Neuron (in vitro differentiated cells): ENCODE data around the gene NEURL4.
"Not testable (repeated sequence)": the region's sequence is repeated elsewhere in the genome, so short reads cannot be mapped to it uniquely, and the experiment has no call there.

Source experiments
- H2AFZ ChIP-seq: one replicate; pipeline ENCODE4 v1.6.1; 2013; ENCODE audit warnings: low read depth, mild to moderate bottlenecking, inconsistent platforms, low read length, moderate library complexity
- H3K27me3 ChIP-seq: one replicate; pipeline ENCODE4 v1.6.1; 2013; ENCODE audit warnings: low read length; ENCODE audit not compliant: insufficient read depth
- H3K36me3 ChIP-seq: one replicate; pipeline ENCODE4 v1.6.1; 2013; ENCODE audit warnings: low read length; ENCODE audit not compliant: insufficient read depth
- H3K4me1 ChIP-seq: one replicate; pipeline ENCODE4 v1.6.1; 2013; ENCODE audit warnings: low read length; ENCODE audit not compliant: insufficient read depth
- H3K4me3 ChIP-seq: 2 replicates; pipeline ENCODE4 v1.5.1; 2013; ENCODE audit warnings: mild to moderate bottlenecking, low read length, moderate library complexity
- H3K9me3 ChIP-seq: one replicate; pipeline ENCODE4 v1.6.1; 2013; ENCODE audit warnings: low read length

The NEURL4 gene

GRCh38 chr17:7328840-7329373 lies at the start of gene NEURL4:
TSS of gene NEURL4 (minus strand) at chr17:7329335. CDS start at chr17:7329312, 23 bp downstream.
- H3K4me3 ChIP-seq: peak within 1 kb of the TSS; percentile 81

GRCh38 chr17:7374353-7374752 lies 45.2 kb upstream of the NEURL4 start:
- H3K4me1 ChIP-seq: no peaks in the 10 kb centered on the region
- peaks cover 4% of the 10 kb centered on the region for H3K9me3 ChIP-seq

More at GRCh38 chr17:7328840-7329373, at the start of gene NEURL4:
- peaks cover 27% of the 10 kb centered on the region for H3K36me3 ChIP-seq
- peak within 1 kb of the TSS; percentile 66 for H2AFZ ChIP-seq
- peaks cover 21% of the 10 kb centered on the region for H3K4me1 ChIP-seq
- no peaks in the 10 kb centered on the region for H3K27me3 ChIP-seq
- no peaks in the 10 kb centered on the region for H3K9me3 ChIP-seq

GRCh38 chr17:7370853-7371252 lies 41.7 kb upstream of the NEURL4 start:
- Histone ChIP-seq H2AFZ (no peak overlapping the region), H3K4me1 (peaks cover 6% of the 10 kb centered on the region)

More at GRCh38 chr17:7374353-7374752, 45.2 kb upstream of the NEURL4 start:
- H3K27me3 ChIP-seq: peaks cover 3% of the 10 kb centered on the region
- H2AFZ ChIP-seq: no peak overlapping the region
- H3K36me3 ChIP-seq: no peaks in the 10 kb centered on the region
- no peak overlapping the region for H3K4me3 ChIP-seq

GRCh38 chr17:7369825-7370224 lies 40.7 kb upstream of the NEURL4 start:
- H3K4me1 ChIP-seq: peaks cover 6% of the 10 kb centered on the region
- H3K27me3 ChIP-seq: no peaks in the 10 kb centered on the region
- H2AFZ ChIP-seq: no peak overlapping the region
- no peak overlapping the region for H3K4me3 ChIP-seq
- H3K9me3 ChIP-seq: no peaks in the 10 kb centered on the region
- H3K36me3 ChIP-seq: no peaks in the 10 kb centered on the region

More at GRCh38 chr17:7370853-7371252, 41.7 kb upstream of the NEURL4 start:
- Histone ChIP-seq H3K36me3 (no peaks in the 10 kb centered on the region), H3K4me3 (no peak overlapping the region), H3K27me3 (no peaks in the 10 kb centered on the region), H3K9me3 (no peaks in the 10 kb centered on the region)

GRCh38 chr17:7368599-7368994 lies 39.5 kb upstream of the NEURL4 start:
- not testable (repeated sequence) for H3K36me3 ChIP-seq, H3K9me3 ChIP-seq, H3K4me3 ChIP-seq, H3K4me1 ChIP-seq, H2AFZ ChIP-seq, H3K27me3 ChIP-seq

GRCh38 chr17:7367918-7368598 lies 38.9 kb upstream of the NEURL4 start:
- Histone ChIP-seq H3K36me3 (no peaks in the 10 kb centered on the region), H3K4me3 (no peak overlapping the region), H3K9me3 (no peaks in the 10 kb centered on the region), H3K4me1 (peaks cover 6% of the 10 kb centered on the region), H2AFZ (no peak overlapping the region), H3K27me3 (no peaks in the 10 kb centered on the region)

GRCh38 chr17:7367083-7367482 lies 37.9 kb upstream of the NEURL4 start:
- no peak overlapping the region for H2AFZ ChIP-seq
- no peaks in the 10 kb centered on the region for H3K36me3 ChIP-seq
- H3K4me1 ChIP-seq: peaks cover 6% of the 10 kb centered on the region
- no peak overlapping the region for H3K4me3 ChIP-seq
- no peaks in the 10 kb centered on the region for H3K9me3 ChIP-seq
- H3K27me3 ChIP-seq: no peaks in the 10 kb centered on the region

GRCh38 chr17:7365963-7366362 lies 36.8 kb upstream of the NEURL4 start:
- H3K36me3 ChIP-seq, H3K27me3 ChIP-seq, H2AFZ ChIP-seq, H3K4me1 ChIP-seq, H3K9me3 ChIP-seq, H3K4me3 ChIP-seq: not testable (repeated sequence)

GRCh38 chr17:7363311-7363710 lies 34.2 kb upstream of the NEURL4 start:
- Histone ChIP-seq H3K36me3 (no peaks in the 10 kb centered on the region), H2AFZ (no peak overlapping the region), H3K4me1 (peaks cover 6% of the 10 kb centered on the region), H3K4me3 (no peak overlapping the region), H3K9me3 (no peaks in the 10 kb centered on the region), H3K27me3 (no peaks in the 10 kb centered on the region)

- H3K27me3 ChIP-seq: no peaks in the 10 kb centered on the region
- H3K36me3 ChIP-seq: no peaks in the 10 kb centered on the region
- H3K9me3 ChIP-seq: no peaks in the 10 kb centered on the region
- H2AFZ ChIP-seq: no peak overlapping the region
- no peak overlapping the region for H3K4me3 ChIP-seq
- H3K4me1 ChIP-seq: no peaks in the 10 kb centered on the region
Observed at GRCh38 chr17:7361906-7362305, 32.8 kb upstream of the NEURL4 start.

GRCh38 chr17:7357381-7357780 lies 28.2 kb upstream of the NEURL4 start:
- Histone ChIP-seq H3K4me1 (peaks cover 40% of the 10 kb centered on the region), H3K4me3 (no peak overlapping the region), H3K36me3 (no peaks in the 10 kb centered on the region), H2AFZ (no peak overlapping the region), H3K9me3 (no peaks in the 10 kb centered on the region), H3K27me3 (no peaks in the 10 kb centered on the region)

- Histone ChIP-seq H3K4me3 (no peak overlapping the region), H3K27me3 (no peaks in the 10 kb centered on the region), H2AFZ (no peak overlapping the region), H3K36me3 (no peaks in the 10 kb centered on the region), H3K4me1 (peaks cover 40% of the 10 kb centered on the region), H3K9me3 (no peaks in the 10 kb centered on the region)
Observed at GRCh38 chr17:7356756-7357155, 27.6 kb upstream of the NEURL4 start.

- peaks cover 43% of the 10 kb centered on the region for H3K4me1 ChIP-seq
- no peaks in the 10 kb centered on the region for H3K27me3 ChIP-seq
- no peaks in the 10 kb centered on the region for H3K9me3 ChIP-seq
- no peaks in the 10 kb centered on the region for H3K36me3 ChIP-seq
- no peak overlapping the region for H3K4me3 ChIP-seq
- no peak overlapping the region for H2AFZ ChIP-seq
Observed at GRCh38 chr17:7356072-7356549, 27.0 kb upstream of the NEURL4 start.
